GM21367 (cell line): Measurements from ENCODE around the gene SREBF1.

Experiments used
- ATAC-seq: cut with Tn5 transposase; IDR thresholded peaks from one replicate; pipeline ENCODE4 v1.9.1; 2021; ENCODE audit not compliant: unreplicated experiment

The SREBF1 gene

GRCh38 chr17:17766077-17766743 lies 70.6 kb downstream of the SREBF1 start:
- peak; percentile 57 for ATAC-seq

DNA sequence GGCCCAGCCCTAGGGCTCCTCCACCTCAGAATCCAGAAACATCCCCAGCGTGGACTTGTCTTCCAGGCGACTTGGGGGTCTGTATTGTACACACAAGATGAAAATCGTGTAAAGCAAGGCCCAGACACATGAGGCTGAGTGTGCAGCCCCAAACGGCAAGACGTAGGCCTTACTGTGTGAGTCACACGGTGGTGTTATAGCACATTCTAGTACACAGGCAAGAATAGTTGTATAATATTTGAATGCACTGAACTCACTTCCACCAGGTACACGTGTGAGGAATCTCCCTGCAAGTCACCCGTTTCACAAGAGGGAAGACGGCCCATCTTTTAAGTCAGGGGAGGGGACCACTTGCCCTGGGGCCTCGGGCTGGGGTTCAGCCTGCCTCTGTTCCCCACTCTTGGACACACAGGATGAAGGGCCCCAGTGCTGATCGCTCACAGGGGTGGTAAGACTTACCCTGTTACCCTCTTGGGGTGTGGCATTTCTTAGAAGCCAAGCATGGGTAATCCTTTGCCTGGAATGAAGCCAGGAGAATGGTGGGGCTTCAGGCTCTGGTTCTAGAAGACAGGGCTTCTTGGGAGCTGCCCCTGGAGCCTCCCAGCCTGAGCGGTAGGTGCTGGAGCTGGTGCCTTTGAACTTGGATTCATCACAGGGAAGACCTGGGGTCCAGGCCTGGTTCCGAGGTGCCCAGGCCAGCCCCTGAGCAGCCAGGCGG lies 71.3 kb downstream of the SREBF1 start:
- ATAC-seq, result no peak

DNA sequence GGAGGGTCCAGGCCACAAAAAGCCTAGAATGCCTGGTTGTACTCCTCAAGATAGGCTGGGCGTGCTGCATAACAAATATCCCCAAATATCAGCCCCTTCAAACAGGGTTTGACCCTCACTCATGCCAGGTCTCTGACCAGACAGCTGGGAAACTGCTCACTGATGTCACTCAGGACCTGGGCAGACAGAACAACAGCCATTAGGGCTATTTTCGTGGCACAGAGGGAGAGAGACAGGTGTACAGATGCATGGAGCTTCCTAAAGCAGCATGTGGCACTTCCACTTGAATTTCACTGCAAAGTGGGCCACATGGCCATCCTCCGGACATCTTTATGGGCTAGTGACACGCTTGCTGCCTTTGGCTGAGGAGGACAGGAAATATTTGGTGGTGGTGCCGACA lies 73.1 kb downstream of the SREBF1 start:
- ATAC-seq, result no peak

GRCh38 chr17:17763136-17763535 lies 73.7 kb downstream of the SREBF1 start:
- no peak for ATAC-seq

- no peak for ATAC-seq
Measured at GRCh38 chr17:17762744-17763105, 74.1 kb downstream of the SREBF1 start.
